ENCODE measurements around the gene S100A7.
"Not testable (repeated sequence)": the region's sequence is repeated elsewhere in the genome, so short reads cannot be mapped to it uniquely, and the experiment has no call there.

Gene S100A7

DNA sequence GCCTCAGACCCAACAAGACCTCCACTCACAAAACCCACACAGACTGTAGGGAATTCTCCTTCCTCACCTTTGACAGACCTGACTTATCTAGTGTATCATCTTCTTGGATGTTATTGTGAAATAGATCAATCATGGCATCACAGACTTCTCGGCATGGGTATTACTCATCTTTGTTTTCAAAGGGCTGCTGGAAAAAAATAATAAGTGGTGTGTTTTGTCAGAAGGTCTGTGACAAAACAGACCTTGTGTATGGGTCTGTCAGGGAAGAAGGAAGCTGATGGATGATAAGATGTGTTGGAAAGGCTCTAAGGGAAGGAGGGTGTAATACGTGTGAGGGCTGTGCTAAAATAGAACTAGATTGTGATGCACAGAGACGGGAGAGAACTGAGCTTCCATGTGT lies 13.9 kb upstream of the S100A7 start:
- no peak overlapping the region for H3K4me3 ChIP-seq (ENCODE audit: low read depth, low read length)
- no peaks in the 10 kb centered on the region for H3K36me3 ChIP-seq (ENCODE audit: control insufficient read depth, insufficient read depth, low read length)
- no peaks in the 10 kb centered on the region for H3K9me3 ChIP-seq (ENCODE audit: control insufficient read depth, insufficient read depth, low read length)
- H3K9ac ChIP-seq (ENCODE audit: low read depth, low read length), result no peak overlapping the region
- no peaks in the 10 kb centered on the region for H3K27me3 ChIP-seq (ENCODE audit: control insufficient read depth, insufficient read depth, low read length)
- H3K4me1 ChIP-seq (ENCODE audit: control insufficient read depth, insufficient read depth, low read length), result no peaks in the 10 kb centered on the region

DNA sequence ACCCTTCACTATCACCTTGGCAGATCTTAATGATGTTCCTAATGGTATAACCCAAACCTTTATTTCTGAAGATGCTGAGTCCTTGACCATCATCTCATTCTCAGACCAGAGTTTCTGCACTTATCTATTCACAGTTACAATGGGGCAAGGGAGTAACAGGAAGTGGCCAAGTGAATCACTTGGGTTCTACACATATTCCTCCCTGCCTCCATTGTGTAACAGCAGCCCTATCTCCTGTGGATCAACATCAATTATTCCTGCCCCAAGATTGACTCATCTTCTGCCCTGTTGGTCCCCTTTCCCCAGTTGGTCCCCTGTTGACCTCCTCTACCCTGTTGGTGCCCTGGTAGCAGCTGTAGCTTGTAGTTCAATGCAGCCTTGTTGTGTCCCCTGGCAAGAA lies 10.3 kb upstream of the S100A7 start:
- H3K4me3 ChIP-seq (ENCODE audit: low read depth, low read length), result no peak overlapping the region
- no peaks in the 10 kb centered on the region for H3K27me3 ChIP-seq (ENCODE audit: control insufficient read depth, insufficient read depth, low read length)
- H3K9me3 ChIP-seq (ENCODE audit: control insufficient read depth, insufficient read depth, low read length), result no peaks in the 10 kb centered on the region
- no peak overlapping the region for H3K9ac ChIP-seq (ENCODE audit: low read depth, low read length)
- no peaks in the 10 kb centered on the region for H3K36me3 ChIP-seq (ENCODE audit: control insufficient read depth, insufficient read depth, low read length)
- peaks cover 4% of the 10 kb centered on the region for H3K4me1 ChIP-seq (ENCODE audit: control insufficient read depth, insufficient read depth, low read length)

DNA sequence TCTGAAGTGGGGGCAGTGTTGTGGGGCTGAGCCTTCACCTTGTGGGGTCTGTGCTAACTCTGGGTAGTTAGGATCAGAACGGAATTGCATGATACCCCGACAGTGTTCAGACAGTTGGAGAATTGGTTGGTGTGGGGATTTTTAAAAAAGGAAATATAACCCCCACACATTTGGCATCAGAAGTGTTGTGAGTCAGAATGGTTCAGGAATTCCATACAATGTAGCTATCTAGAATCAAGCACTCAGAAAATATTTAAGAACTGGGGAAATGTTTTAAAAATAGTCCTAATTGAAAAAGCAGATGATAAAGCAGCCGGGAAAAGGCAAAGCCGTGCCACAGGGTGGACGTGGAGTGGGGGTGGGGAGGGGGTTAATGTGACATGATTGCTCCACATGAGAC lies 6.5 kb upstream of the S100A7 start:
- peaks cover 4% of the 10 kb centered on the region for H3K4me1 ChIP-seq (ENCODE audit: control insufficient read depth, insufficient read depth, low read length)
- H3K27me3 ChIP-seq (ENCODE audit: control insufficient read depth, insufficient read depth, low read length), result no peaks in the 10 kb centered on the region
- no peak overlapping the region for H3K4me3 ChIP-seq (ENCODE audit: low read depth, low read length)
- H3K9me3 ChIP-seq (ENCODE audit: control insufficient read depth, insufficient read depth, low read length), result no peaks in the 10 kb centered on the region
- H3K9ac ChIP-seq (ENCODE audit: low read depth, low read length), result no peak overlapping the region
- no peaks in the 10 kb centered on the region for H3K36me3 ChIP-seq (ENCODE audit: control insufficient read depth, insufficient read depth, low read length)

DNA sequence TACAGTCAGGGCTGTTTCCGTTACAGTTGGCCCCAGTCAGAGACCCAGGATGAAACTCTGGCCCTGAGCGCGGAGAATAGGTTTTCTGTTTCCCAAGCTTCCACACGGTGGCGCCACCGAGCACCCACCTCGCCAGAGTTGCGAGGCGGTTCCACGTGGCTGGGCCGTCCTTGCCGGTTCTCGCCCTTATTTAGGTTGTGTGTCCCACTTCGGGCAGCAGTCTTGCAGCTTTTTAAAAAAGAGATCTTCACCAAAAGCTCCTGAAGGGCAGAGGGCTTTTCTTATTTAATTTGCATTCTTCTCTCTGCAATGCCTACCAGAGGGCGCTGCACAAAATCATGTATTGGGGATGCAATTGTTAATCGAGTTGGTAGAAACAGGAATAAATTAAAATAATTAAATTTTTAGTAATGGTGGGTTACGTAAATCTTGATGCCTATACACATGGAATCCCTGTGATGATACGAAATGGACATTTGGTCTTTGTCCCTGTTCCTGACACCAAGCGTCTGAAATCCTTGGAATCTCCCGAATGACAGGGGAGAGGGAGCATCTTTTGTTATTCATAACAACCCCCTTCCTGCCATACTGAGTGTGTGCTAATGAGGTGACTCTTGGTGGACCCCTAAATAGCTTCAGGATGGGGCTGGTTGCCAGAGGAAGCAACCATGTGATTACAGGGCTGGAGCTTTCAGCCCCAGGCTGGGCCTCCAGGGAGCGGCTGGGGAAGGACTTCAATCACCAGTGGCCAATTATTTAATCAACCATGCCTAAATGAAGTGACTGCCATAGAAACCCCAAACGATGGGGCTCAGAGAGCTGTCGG lies 5.6 kb upstream of the S100A7 start:
- Histone ChIP-seq H3K4me1 (ENCODE audit: control insufficient read depth, insufficient read depth, low read length) (peaks cover 4% of the 10 kb centered on the region), H3K36me3 (ENCODE audit: control insufficient read depth, insufficient read depth, low read length) (no peaks in the 10 kb centered on the region), H3K4me3 (ENCODE audit: low read depth, low read length) (no peak overlapping the region), H3K9ac (ENCODE audit: low read depth, low read length) (no peak overlapping the region), H3K9me3 (ENCODE audit: control insufficient read depth, insufficient read depth, low read length) (no peaks in the 10 kb centered on the region), H3K27me3 (ENCODE audit: control insufficient read depth, insufficient read depth, low read length) (no peaks in the 10 kb centered on the region)

DNA sequence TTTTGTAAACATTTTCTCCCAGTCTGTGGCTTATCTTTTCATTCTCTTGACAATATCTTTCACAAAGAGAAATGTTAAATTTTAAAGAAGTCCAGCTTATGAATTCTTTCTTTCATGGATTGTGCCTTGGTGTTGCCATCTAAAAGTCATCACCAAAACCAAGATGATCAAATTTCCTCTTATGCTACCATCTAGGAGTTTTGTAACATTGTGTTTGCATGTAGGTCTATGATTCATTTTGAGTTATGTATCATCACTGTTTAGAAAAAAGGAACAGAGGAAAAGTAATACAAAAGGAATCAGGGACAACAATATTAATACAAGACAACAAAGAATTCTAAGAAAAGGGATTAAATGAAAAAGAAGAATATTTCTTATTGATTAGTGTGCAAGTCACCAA lies 2.3 kb upstream of the S100A7 start:
- H3K4me1 ChIP-seq (ENCODE audit: control insufficient read depth, insufficient read depth, low read length); H3K36me3 ChIP-seq (ENCODE audit: control insufficient read depth, insufficient read depth, low read length); H3K27me3 ChIP-seq (ENCODE audit: control insufficient read depth, insufficient read depth, low read length); H3K9me3 ChIP-seq (ENCODE audit: control insufficient read depth, insufficient read depth, low read length); H3K4me3 ChIP-seq (ENCODE audit: low read depth, low read length); H3K9ac ChIP-seq (ENCODE audit: low read depth, low read length): not testable (repeated sequence)

DNA sequence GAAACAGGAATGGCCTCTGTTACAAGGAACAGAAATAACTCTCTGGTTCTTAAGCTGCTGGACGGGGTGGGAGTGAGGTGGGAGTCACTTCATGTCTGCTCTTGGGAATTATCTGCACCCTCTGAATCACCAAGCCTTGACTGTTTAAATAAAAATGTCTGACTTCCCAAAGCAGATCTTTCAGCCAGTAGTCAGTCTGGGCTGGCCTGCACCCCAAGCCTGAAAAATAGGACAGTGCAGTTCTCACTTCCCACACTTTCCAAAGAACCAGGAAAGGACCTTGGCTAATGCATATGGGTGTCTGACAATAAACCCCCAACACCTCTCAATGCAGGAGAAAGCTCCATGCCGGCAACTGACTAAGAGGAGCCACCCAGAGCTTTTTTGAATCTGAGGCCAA lies 796 bp downstream of the S100A7 start:
- Histone ChIP-seq H3K36me3 (ENCODE audit: control insufficient read depth, insufficient read depth, low read length) (no peaks in the 10 kb centered on the region), H3K27me3 (ENCODE audit: control insufficient read depth, insufficient read depth, low read length) (no peaks in the 10 kb centered on the region), H3K4me1 (ENCODE audit: control insufficient read depth, insufficient read depth, low read length) (no peaks in the 10 kb centered on the region), H3K4me3 (ENCODE audit: low read depth, low read length) (no peak overlapping the region), H3K9me3 (ENCODE audit: control insufficient read depth, insufficient read depth, low read length) (no peaks in the 10 kb centered on the region), H3K9ac (ENCODE audit: low read depth, low read length) (no peak overlapping the region)

DNA sequence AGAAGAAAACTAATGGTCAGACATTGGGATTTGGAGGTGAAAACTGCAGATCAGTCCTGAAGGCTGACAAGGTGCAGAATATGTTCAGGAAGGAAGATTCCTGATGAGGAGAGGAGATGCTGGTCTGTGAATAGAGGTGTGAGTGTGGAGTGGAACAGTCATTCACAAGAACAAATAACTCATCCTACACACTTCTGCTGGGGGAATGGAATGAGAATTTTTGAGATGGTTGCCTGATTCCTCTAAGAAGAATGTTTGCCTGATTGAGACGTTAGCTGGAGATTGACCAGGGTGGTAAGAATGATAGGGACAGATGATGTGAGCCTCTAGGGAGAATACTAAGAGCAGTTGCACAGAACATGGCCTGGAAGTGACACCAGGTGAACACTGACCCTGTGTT lies 4.1 kb downstream of the S100A7 start:
- Histone ChIP-seq H3K36me3 (ENCODE audit: control insufficient read depth, insufficient read depth, low read length) (no peaks in the 10 kb centered on the region), H3K4me1 (ENCODE audit: control insufficient read depth, insufficient read depth, low read length) (no peaks in the 10 kb centered on the region), H3K9me3 (ENCODE audit: control insufficient read depth, insufficient read depth, low read length) (no peaks in the 10 kb centered on the region), H3K27me3 (ENCODE audit: control insufficient read depth, insufficient read depth, low read length) (no peaks in the 10 kb centered on the region), H3K4me3 (ENCODE audit: low read depth, low read length) (no peak overlapping the region), H3K9ac (ENCODE audit: low read depth, low read length) (no peak overlapping the region)

GRCh38 chr1:153448851-153449250 lies 11.6 kb downstream of the S100A7 start:
- not testable (repeated sequence) for H3K27me3 ChIP-seq (ENCODE audit: control insufficient read depth, insufficient read depth, low read length); H3K9ac ChIP-seq (ENCODE audit: low read depth, low read length); H3K9me3 ChIP-seq (ENCODE audit: control insufficient read depth, insufficient read depth, low read length); H3K4me3 ChIP-seq (ENCODE audit: low read depth, low read length); H3K4me1 ChIP-seq (ENCODE audit: control insufficient read depth, insufficient read depth, low read length); H3K36me3 ChIP-seq (ENCODE audit: control insufficient read depth, insufficient read depth, low read length)

DNA sequence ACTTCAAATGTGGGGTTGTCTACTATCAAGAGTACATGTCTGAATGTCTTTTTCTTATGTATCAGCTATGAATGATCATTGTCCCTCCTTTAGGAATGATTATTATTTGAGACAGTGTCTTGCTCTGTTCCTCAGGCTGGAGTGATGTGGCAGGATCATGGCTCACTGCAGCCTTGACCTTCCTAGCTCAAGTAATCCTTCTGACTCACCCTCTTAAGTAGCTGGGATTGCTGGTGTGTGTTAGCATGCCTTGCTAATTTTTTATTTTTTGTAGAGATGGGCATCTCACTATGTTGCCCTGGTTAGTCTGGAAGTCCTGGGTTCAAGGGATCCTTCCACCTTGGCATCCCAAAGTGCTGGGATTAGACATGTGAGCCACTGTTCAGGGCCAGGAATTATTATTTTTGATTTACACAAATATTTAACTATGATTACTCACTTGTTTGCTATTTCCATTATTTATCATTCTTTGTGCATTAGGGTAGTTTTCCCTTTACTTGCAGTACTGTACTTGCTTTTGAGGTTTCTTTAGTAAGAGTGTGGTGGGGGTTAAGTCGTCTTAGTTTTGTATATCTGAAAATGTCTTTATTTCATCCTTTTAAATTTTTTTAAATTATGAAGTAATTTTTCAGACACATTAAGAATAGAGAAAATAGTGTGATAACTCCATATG lies 12.8 kb downstream of the S100A7 start:
- Histone ChIP-seq H3K4me3 (ENCODE audit: low read depth, low read length) (no peak overlapping the region), H3K4me1 (ENCODE audit: control insufficient read depth, insufficient read depth, low read length) (no peaks in the 10 kb centered on the region), H3K9ac (ENCODE audit: low read depth, low read length) (no peak overlapping the region), H3K36me3 (ENCODE audit: control insufficient read depth, insufficient read depth, low read length) (no peaks in the 10 kb centered on the region), H3K27me3 (ENCODE audit: control insufficient read depth, insufficient read depth, low read length) (no peaks in the 10 kb centered on the region), H3K9me3 (ENCODE audit: control insufficient read depth, insufficient read depth, low read length) (no peaks in the 10 kb centered on the region)

DNA sequence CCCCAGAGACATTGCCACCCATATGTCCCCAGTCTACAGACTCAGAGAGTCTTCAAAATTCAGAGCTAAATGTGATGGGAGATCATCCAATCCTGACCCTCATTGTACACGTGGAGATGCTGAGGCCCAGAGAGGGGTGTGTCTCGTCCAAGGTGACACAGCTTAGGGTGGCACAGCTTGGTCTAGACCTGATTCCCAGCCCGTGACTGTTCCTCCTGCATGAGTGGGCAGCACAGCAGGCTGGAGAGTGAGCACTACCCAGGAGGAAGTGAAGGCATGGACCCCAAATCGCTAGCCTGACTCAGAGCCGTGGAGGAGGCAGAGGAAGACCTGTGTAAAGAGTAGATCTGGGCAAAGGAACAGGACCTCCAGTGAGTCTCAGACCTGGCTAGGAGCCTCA lies 16.4 kb downstream of the S100A7 start:
- H3K9ac ChIP-seq (ENCODE audit: low read depth, low read length), result no peak overlapping the region
- no peaks in the 10 kb centered on the region for H3K4me1 ChIP-seq (ENCODE audit: control insufficient read depth, insufficient read depth, low read length)
- no peak overlapping the region for H3K4me3 ChIP-seq (ENCODE audit: low read depth, low read length)
- H3K9me3 ChIP-seq (ENCODE audit: control insufficient read depth, insufficient read depth, low read length), result no peaks in the 10 kb centered on the region
- H3K36me3 ChIP-seq (ENCODE audit: control insufficient read depth, insufficient read depth, low read length), result no peaks in the 10 kb centered on the region
- H3K27me3 ChIP-seq (ENCODE audit: control insufficient read depth, insufficient read depth, low read length), result no peaks in the 10 kb centered on the region

- no peaks in the 10 kb centered on the region for H3K27me3 ChIP-seq (ENCODE audit: control insufficient read depth, insufficient read depth, low read length)
- no peaks in the 10 kb centered on the region for H3K36me3 ChIP-seq (ENCODE audit: control insufficient read depth, insufficient read depth, low read length)
- no peak overlapping the region for H3K4me3 ChIP-seq (ENCODE audit: low read depth, low read length)
- H3K4me1 ChIP-seq (ENCODE audit: control insufficient read depth, insufficient read depth, low read length), result no peaks in the 10 kb centered on the region
- H3K9me3 ChIP-seq (ENCODE audit: control insufficient read depth, insufficient read depth, low read length), result no peaks in the 10 kb centered on the region
- no peak overlapping the region for H3K9ac ChIP-seq (ENCODE audit: low read depth, low read length)
These were observed 17.0 kb downstream of the S100A7 start for GRCh38 chr1:153443486-153443885.

GRCh38 chr1:153441238-153441755 lies 19.2 kb downstream of the S100A7 start:
- Histone ChIP-seq H3K9ac (ENCODE audit: low read depth, low read length) (no peak overlapping the region), H3K4me1 (ENCODE audit: control insufficient read depth, insufficient read depth, low read length) (no peaks in the 10 kb centered on the region), H3K36me3 (ENCODE audit: control insufficient read depth, insufficient read depth, low read length) (no peaks in the 10 kb centered on the region), H3K4me3 (ENCODE audit: low read depth, low read length) (no peak overlapping the region), H3K9me3 (ENCODE audit: control insufficient read depth, insufficient read depth, low read length) (no peaks in the 10 kb centered on the region), H3K27me3 (ENCODE audit: control insufficient read depth, insufficient read depth, low read length) (no peaks in the 10 kb centered on the region)

Data from iPS-15b (cell line).